Sciatic nerve (tissue), 2 donors: ENCODE measurements around the gene USHBP1. TPM values are rescaled to one million over a fixed set of nuclear protein-coding genes. Genes with fewer than 3 reads are reported as not detected.
A peak's percentile ranks its signal among the peaks of the same experiment; 100 is the strongest.

ENCODE experiments used
- ATAC-seq: fragments of 200-7000 bp; cut with Tn5 transposase; one replicate; pipeline ENCODE4 v1.9.1; 2020; ENCODE audit warnings: mild to moderate bottlenecking, moderate library complexity
- DNase-seq: peaks from one replicate; pipeline ENCODE4 v3.0.0-alpha.2; 2020; ENCODE audit warnings: low spot score
- intact Hi-C: fragments of 100-400 bp; cut with DNase I; formaldehyde crosslinking; loops from one replicate; pipeline ENCODE4 v1.14.2; 2022
- total RNA-seq: library from RNA; stranded (reverse); fragmentation: NEBNext Ultra II Directional; extraction: Animal tissue kit (Norgen Biotek cat#: 25700); gene quantifications from one replicate; pipeline ENCODE4 v1.2.1, GENCODE V29; 2021
- donor health status: DM: no; HTN: no; CAD: no.
- donor health status: DM: no; HTN: no; CAD: no.

The USHBP1 gene
- total RNA-seq, 1 donor from 2014 or later: 9.6 TPM

DNA sequence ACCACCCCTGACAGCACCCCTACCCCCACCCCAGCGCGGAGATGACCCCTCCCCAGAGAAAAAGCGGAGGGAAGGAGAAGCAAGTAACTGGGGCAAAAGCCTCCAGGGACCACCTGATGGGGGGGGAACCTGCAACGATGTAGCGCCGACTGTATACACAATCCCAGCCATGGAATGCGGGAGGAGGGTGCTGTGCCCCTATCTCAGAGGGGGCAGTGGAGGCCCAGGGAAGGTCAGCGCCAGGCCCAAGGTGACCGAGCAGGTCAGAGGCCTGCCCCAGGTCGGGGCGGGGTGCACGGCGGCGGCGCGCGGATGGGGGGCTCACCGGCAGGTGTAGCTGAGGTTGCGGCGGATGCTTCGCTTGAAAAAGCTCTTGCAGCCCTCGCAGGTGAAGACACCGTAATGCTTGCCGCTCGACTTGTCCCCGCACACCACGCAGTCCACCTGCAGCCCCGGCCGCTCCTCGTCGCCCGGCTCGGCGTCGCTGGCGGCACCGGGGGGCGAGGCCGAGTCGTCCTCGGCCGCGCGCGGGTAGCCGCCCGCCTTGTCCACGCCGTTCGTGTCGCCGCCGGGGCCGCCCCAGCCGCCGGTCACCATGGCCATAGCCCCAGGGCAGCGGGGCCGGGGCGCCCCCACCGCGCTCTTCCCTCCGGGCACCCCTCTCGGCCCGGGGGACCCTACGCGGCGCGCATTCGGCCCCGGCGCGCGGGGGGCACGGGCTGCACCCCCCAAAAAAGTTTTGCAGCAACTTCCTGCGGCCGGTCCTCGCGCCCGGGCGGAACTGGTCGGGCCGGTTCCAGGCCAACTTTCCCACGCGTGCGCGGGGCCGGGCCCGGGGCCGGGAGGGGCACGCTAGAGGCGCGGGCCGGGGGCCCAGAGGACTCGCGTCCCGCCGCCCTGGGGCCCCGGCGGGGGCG lies 19.7 kb downstream of the USHBP1 start:
- intact Hi-C loops: no loop called here
- ATAC-seq (no peak), DNase-seq (peak; percentile 71)

DNA sequence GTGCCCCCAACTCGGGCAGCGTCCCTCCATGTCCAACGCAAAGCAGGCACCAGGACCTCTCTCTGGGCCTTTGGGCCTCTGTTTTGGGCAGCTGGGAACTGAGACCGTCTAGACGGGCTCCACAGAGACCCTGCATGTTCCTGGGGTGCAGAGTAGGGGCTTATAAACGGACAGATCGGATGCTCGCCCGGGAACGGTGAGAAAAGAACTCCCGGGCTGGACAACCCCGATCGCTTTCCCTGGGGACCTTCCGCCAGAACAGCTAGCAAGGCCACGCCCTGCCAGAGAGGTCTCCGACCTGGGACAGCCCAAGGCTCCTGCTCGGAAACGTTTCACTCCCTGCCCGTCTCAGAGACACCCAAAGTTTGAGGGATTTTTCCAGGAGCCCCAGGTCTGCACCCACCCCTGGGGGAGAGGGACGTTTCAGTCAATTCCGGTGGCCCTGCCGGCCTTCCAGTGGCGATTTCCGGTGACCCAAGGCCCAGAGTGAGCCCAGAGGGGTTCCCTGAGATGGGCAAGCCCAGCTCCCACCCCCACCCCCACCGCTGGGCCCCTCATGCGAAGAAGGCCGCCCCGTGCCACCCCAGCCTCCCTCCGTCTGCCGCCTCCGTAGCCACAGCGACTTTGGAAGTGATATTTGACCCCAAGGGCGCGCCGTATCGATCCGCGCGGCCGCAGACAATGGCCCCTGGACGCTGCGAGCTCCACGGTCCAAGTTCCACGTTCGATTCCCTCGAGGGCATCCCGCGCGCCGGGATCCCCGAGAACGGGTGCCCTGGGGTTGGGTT lies 20.5 kb downstream of the USHBP1 start:
- intact Hi-C loops: no loop called here
- peak; percentile 72 for DNase-seq
- peak; percentile 37 for ATAC-seq

DNA sequence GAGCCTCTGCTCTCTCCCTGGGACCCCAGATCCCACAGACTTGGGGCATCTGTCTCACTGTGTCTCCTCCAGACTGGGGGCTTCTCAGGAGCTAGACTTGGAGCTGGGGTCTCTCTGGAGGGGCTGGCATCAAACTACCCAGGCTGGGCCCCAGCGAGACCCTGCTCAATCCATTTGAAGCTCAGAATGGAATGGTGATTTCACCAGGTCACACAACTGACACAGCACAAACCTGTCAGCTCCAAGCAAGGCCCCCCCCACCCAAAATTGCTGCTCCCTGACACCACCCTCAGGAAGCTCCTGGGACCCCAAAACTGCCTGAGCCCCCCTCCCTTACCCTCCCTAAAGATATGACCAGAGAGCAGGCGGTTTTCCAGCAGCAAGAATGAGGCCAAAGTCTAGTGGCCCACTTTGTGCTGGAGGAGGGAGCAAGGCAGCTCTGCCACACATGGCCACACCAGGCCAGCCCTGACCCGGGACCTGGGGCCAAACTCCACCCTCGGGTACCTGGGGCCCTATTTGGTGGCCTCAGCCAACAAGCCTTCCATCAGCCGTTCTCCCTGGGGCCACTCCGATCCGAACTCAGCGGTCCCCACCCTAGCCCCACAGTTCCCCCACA lies 21.2 kb downstream of the USHBP1 start:
- no peak for DNase-seq

DNA sequence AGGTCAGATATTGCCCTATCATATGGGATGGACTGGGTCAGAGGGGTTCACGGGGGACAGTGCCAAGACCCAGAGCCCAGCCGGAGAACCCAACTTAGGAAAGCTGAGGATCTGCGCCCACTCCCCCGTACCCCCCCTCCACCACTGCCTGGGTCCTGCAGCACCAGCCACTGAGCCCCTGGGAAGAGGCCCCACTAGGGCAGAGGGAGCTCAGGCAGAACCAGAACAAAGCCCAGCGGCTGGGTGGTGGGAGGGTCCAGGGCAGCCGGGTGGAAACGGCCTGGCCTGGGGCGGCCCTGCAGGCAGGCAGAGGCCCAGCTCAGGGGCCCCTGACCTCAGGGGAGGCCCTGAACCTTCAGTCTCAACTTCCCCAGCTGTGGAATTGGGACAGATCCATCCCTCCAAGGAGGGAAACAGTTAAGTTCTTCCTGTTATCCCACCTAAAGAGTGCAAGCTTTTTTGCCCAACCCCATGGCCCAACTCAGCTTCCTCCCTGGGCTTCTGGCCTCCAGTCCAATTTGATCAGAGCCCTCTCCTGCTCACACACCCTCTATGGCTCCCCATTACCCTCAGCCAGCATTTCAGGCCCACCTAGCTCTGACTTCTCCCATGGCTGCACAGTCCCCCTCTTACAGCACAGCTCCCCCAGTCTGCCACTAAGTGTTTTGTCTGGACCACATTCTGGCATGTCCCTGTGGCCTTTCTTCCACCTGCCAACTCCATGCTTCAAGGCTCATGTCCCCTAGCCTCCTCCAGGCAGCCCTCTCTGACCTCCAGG lies 21.9 kb downstream of the USHBP1 start:
- DNase-seq (no peak), ATAC-seq (no peak)
- intact Hi-C loops: no loop called here

More for the DNA sequence above, 21.2 kb downstream of the USHBP1 start:
- ATAC-seq: no peak
- intact Hi-C loops: no loop called here

DNA sequence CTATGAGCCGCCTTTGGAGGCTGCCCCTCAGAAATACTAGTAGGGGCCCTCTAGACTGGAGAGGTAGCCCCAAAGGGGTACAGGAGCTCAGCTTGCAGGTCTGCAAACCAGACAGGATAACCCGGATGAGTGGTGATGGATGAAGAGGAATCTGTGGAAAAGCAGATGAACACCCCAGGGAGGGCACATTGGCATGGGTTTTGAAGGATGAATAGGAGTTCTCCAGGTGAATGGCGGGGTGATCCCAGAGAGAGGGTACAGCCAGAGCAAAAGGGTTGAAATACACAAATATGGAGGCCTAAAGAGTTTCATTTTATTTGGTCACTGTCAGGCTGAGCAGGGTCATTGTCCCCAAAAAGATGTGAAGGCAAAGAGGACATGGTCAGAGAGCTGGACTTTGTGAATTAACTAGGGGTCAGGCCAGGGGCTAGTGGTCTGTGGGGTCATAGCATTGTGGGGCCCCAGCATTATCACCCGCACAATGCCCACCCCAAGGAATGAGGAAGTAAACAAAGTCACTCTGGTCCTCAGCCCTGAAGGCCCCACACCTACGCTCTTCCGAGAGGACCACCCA lies 23.6 kb downstream of the USHBP1 start:
- DNase-seq: no peak
- intact Hi-C loops: no loop called here
- ATAC-seq: no peak

DNA sequence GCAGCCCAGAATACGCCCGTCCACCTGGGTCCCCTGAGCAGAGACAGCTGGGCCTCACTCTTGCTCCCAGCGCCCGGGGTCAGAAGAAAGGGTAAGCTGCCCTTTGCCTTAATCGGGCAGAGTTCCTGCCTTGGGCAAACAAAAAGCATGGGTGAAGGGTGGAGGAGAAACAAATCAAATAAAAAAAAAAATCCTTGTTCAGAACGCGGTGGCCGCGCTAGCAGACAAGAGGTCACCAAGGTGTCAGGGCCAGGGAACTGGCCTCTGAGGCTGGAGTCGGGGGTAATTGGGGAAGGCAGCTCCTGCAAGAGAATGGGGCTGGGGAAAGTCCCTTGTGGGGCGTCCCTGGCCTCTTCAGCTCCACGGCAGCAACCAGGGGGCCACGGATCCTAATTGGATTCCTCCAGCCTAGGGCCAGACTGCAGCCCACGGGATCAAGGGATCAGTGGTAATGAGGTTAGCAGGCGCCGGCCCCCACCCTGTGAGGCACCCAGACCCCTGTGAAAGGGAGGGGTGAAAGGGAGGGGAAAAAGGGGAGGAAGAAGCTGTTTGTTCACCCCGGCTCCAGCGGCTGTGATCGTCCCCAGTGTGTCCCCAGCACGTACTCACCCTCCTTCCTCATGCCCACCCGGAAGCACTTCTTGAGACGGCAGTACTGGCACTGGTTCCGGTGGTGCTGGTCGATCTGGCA lies 24.3 kb downstream of the USHBP1 start:
- ATAC-seq (no peak), DNase-seq (no peak)

DNA sequence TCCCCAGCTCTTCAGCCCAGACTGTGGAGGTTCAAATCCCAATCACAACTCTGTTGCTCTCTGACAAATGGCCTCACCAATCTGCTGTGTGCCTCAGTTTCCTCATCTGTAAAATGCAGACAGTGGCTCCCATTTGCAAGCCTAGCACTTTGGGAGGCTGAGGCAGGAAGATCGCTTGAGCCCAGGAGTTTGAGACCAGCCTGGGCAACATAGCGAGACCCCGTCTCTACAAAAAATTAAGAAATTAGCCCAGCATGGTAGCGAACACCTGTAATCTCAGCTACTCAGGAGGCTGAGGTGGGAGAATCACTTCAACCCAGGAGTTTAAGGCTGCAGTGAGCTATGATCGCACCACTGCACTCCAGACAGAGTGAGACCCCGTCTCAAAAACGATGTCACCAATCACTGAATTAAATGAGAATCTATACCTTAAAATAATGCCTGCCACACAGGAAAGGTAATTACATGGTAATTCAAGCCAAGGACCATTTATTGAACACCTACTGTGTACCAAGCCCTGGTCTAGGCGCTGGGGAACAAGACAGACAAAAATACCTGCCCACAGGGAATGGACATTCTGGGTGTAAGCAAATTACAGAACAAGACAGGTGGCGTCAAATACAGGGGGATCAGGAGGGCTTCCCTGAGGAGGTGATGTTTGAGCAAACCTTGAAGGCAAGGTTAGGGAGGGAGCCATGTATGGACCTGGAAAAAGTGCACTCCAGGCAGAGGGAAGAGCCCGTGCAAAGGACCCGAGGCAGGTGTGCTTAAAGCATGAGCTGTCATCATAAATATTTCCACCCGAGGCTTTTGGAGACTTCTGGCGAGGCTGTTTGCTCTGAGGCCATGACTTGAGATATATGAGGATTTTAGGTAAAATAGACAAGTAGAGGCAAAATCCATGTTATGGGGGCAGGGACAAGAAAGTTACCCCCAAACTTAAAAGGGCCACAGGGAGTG lies 26.5 kb downstream of the USHBP1 start:
- no peak for DNase-seq
- intact Hi-C loops: no loop called here
- ATAC-seq: no peak

More for the DNA sequence above, 24.3 kb downstream of the USHBP1 start:
- intact Hi-C loops: no loop called here

DNA sequence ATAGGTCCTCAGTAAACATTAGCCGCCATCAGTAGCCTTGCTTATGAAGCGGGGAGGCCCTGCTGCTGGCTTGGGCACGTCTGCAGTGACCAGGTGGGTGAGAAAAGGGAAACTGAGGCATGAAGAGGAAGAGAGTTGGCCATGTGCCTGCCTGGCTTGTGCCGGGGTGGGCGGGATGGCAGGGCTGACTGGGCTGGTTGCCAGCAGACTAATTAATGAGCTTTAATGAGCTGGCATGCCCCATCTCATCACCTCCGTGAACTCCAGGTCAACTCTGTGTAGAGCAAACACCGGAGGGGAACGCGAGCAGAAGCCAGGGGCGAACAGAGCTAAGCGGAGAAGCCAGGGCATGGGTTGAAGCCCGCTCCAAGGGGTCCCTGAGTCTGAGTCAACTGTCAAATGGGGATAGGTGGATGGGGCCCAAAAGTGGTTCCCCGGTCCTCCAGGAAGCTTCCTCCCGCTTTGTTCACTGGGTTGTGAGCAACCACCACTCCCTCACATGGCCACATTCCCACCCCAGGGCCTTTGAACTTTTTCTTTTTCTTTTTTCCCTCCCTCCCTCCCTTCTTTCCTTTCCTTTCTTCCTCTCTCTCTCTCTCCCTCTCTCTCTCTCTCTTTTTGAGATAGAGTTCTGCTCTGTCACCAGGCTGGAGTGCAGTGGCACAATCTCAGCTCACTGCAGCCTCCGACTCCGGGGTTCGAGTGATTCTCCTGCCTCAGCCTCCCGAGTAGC lies 27.6 kb downstream of the USHBP1 start:
- no peak for ATAC-seq
- intact Hi-C loops: no loop called here
- no peak for DNase-seq

DNA sequence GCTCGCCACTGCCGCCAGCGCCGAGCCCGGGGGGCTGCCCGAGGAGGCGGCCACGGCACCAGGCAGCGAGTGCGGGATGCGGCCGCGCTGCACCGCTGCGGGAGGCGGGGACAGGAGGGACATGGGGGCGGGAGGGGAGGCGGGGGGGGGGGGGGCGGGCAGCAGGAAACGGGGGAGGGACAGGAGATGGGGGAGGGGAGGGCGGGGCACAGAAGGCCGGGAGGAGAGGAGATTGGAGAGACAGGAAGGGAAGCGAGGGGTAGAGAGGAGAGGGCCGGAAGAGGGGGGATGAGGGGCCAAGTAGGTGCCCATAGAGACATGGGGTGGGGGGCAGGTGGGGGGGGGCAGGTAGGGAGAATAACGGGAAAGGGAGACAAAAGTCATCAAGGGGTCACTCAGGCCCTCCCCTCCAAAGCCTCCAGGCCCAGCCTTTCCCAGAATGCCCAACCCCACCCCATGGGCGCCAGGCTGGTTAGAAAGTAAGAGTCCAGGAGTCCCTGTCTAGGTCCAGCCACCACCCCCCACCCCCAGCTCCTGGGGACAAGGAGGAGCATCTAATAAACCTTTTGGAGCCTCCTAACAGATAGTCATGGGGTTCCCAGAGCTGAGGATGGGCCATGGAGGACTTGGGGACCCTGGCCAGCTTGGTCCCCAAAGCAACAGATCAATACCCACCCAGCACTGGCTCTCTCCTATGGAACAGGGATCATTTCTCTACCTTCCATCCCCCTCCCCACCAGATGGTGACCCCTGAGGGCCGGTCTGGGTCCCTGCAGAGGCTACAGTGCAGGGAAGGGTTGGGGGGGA lies 28.4 kb downstream of the USHBP1 start:
- ATAC-seq: peak; percentile 25
- intact Hi-C loops: no loop called here
- no peak for DNase-seq

DNA sequence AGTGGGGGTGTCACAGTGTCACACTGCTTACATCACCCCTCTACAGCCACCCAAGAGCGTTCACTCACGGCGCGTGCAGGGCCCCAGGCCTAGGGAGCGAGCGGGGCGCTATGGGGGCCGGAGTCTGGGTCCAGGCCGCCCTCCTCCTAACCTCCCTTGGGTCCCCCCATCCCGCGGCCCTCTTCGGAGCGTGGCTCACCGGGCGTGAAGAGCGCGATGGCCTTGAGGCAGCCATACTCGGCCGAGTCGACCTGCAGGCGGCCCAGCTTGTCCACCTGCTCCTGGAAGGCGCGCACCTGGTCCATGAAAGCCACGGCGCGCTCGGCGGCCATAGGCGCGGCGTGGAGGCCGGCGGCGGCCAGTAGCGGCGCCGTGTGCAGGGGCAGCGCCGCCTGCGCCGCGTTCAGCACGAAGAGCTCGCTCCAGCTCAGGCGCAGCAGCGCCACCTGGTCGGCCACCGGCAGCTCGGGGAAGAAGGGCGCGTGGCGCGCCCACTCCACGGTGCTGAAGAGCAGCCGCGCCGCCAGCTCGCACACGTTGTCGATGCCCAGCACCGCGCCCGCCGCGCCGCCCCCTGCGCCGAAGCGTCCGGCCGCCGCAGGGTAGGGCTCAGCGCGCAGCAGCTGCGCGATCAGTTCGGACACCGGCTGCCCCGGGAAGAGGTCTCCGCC lies 29.1 kb downstream of the USHBP1 start:
- intact Hi-C loops: no loop called here
- ATAC-seq: peak; percentile 81
- peak; percentile 84 for DNase-seq

DNA sequence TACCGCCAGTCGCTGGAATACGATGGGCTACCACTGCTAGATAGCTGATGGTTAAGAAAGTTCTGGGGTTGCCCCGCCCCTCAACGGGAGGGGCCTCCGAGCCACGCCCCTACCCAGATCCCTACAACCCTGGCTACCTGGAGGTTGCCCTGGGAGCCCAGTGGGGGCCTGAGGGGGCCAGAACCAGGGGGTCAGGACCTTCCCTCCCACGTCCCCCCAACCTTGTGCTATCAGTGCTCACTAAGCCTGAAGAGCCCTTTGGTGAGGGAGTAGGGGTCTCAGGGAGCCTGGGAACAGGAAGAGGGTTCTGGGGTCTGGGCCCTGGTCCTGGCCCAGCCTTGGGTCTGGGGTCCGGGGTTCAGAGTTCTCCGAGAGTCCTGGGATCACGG lies 29.6 kb downstream of the USHBP1 start:
- ATAC-seq (peak; percentile 78), DNase-seq (peak; percentile 75)
- intact Hi-C loops: no loop called here

DNA sequence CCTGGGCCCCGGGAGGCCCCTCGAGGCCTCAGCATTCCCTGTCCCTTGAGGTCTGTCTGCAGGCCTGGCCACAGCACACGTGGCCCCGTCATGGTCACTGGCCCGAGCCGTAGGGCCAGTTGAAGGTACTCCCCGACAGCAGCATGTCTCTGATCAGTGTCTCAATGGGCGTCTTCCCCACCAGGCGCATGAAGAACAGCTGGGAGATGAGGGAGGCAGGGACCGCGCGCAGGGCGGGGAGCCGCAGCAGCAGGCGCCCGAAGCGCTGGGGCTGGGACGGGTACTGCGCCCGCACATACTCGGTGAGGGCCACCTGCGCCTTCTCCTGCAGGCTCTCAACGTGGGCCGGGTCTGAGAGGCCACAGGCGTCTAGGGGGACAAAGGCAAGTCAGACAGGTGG lies 32.3 kb downstream of the USHBP1 start:
- no peak for ATAC-seq
- DNase-seq: no peak
- intact Hi-C loops: no loop called here

DNA sequence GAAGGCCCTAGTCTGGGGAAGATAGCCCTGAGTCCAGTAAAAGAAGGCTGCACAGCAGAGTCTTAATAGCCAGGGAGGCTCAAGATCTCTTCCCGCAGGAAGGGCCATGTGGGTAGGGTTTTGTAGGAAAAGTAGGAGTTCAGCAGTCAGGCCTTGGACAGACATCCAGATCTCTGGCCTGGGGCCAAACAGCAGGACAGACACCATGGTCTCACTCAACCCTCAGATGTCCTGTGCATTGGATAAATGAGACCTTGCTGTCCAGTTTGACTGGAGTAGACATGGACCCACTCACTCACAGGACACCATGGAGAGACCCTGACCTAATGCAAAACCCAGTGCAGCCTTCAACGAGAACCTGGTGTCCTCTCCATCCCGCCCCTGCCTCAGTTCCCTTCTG lies 34.7 kb downstream of the USHBP1 start:
- no peak for ATAC-seq
- no peak for DNase-seq
- intact Hi-C loops: no loop called here

DNA sequence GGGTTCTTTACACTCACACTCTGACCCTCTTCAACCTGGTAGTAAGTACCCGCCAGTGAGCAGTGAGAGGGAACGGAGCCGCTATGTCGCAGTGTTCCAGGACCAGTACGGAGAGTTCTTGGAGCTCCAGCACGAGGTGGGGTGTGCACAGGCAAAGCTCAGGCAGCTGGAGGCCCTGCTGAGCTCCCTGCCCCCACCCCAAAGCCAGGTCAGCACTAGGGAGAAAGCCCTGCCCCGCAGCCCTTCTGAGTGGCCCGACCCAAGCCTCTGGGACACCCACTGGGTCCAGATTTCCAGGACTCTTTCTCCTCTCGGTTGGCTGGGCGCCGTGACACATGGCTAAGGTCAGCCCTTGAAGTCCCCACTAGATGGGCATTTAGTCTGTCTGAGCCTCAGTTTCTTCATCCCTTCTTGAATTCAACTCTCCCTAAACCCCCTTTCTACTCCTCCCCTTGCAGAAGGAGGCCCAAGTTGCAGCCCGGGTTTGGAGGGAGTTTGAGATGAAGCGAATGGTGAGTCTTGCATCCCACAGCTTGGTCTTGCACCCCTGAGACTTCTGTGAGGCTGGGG lies 36.7 kb downstream of the USHBP1 start:
- no peak for DNase-seq
- intact Hi-C loops: no loop called here

More for the DNA sequence above, 36.7 kb downstream of the USHBP1 start:
- ATAC-seq: no peak
